ENCODE results near the gene YBEY.
A peak's percentile ranks its signal among the peaks of the same experiment; 100 is the strongest.
"Not testable (repeated sequence)": the region's sequence is repeated elsewhere in the genome, so short reads cannot be mapped to it uniquely, and the experiment has no call there.

Gene YBEY

DNA sequence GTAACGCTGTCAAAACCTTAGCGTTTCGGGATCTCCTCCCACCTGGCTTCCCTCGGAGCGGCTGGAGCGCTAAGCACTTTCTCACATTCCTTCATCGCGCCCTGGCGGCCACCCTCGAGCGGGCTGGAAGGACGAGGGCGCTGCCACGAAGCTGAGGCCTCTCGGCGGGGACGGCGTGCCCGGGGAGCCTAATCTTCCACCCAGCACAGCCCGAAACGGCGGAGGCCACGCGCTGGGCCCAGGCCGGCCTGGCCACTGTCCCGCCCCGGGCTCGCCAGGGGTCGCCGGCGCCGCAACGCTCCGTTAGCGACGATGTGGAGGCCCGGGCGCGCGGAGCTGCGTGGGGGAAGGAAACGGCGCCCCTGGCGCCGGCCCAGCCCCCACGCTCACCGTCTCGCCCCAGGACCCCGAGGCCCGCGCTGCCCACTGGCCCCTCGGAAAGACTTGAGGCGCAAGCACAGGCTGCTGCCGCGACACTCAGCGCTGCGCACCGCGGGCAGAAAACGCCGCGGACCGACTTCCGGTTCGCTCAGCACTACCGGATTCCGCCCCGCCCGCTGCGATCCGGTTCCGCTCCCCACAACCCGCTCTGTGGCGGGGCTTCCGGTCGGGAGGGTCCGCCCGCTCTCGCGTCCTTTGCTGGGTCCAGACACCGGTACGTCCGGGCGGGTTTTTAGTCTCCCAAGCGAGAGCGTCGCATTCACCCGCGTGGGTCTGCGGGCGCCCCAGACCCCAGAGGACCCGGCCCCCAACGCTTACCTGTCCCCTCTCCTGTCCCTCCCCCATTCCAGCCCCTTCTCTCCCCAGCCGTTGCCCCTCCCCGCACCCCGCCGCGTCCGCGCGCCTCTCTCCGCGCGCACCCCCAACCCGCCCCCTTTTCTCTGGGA lies at the start of gene YBEY:
Gene YBEY (plus strand): TSS at position 582 of the 887 bp plus-strand sequence. CDS start 572 bp downstream, outside the sequence.
- peak; percentile 58 for DNase-seq (ENCODE audit: low read depth)

DNA sequence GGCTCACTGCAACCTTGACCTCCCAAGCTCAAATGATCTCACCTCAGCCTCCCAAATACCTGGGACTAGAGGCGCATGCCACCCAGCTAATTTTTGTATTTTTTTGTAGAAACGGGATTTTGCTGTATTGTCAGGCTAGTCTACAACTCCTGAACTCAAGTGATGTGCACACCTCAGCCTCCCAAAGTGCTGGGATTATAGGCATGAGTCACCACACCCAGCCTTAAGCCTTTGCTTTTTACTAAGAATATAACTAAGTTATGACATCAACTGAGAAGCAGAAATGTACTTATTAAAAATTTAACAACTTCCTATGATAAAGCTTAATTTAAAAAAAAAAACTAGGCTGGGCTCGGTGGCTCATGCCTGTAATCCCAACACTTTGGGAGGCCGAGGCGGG lies 48.7 kb upstream of the YBEY start:
- no peak for DNase-seq (ENCODE audit: low read depth)

DNA sequence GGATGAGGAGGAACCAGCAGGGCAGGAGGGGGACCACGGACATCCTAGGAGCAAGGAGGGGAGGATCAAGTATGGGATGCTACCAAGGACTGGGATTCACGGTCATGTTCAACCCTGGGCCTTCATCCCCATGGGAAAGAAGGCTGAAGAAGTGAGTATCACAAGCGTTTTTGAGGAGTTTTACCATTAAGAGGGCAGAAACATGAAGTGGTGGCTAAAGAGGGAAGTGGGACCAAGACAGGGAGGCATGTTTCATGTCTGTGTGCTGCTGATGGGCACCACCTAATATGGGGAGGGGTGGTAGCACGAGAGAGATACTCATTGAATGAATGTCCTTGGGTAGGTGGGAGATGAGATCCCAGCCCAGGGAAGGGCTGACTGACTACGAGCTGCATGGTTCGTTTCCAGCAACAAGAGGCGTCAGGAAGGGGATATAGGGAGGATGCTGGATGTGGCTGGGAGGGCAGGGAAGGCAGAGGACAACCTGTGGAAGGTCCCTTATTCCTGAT lies 46.3 kb upstream of the YBEY start:
- DNase-seq (ENCODE audit: low read depth): no peak

GRCh38 chr21:46241577-46241976 lies 44.6 kb upstream of the YBEY start:
- DNase-seq (ENCODE audit: low read depth): not testable (repeated sequence)

DNA sequence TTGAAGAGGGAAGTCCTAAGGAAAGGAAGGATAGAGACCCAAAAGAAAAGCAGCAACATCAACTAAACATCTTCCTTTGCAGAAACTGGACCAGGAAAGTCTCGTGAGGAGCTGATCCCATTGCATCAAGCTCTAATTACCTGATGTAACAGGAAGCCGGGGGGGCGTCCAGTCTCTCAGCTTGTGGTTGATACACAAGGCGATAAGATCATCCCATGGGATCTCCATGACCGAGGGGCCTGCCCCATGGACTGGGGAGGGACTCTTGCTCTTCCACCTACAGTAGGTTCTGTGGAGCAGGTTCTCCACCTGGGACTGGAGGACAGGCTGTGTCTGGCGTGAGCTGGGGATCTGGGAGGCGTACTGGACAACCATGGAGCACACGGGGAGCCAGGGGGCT lies 42.8 kb upstream of the YBEY start:
- no peak for DNase-seq (ENCODE audit: low read depth)

- no peak for DNase-seq (ENCODE audit: low read depth)
Observed at GRCh38 chr21:46243960-46244361, 42.2 kb upstream of the YBEY start.

- DNase-seq (ENCODE audit: low read depth): no peak
Observed at GRCh38 chr21:46244602-46245001, 41.5 kb upstream of the YBEY start.

DNA sequence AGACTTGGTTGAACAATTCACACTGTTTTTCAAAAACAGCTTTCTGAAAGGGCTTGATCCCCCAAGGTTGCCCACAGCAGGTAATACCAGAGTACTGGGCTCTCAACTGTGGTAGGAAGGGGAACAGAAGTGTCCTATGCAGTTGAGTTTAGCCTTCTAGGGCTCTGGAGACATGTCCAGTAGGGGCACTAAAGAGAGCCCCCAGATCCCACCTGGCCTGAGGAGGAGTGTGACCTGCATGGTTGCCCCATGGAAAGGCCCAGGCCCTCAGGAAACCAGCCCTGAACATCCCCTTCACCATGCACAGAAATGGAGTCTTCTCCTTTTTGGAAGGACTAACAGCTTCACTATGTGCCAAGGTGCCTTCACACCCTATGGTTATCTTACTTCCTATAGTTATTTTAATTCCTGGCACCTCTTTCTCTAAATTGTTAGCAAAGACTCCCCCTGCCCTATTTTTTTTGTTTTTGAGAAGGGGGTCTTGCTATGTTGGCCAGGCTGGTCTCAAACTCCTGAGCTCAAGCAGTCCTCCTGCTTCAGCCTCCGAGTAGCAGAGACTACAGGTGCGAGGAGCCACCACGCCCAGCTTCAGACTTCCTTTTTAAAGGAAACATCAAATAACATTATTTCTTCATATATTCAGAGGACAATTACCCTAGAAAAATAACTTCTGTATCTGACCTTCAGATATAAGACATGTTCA lies 40.8 kb upstream of the YBEY start:
- DNase-seq (ENCODE audit: low read depth): no peak

DNA sequence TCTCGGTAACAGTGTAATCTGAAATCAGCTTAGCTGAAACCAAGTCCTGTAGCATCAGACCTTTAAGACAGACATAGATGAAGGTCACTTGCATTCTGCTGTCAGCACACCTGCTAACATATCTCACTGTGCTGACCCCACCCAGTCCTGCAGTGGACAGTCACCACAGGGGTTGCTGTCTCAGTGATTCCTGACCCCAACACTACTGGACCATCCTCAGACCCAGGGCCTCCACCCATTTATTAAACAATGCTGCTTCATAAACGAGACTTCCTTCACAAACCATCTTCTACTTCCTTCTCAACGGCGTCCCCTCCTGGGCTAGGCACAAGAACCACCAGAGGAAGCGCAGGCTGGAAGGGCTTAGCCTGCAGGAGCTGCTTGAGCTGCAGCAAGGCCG lies 39.8 kb upstream of the YBEY start:
- DNase-seq (ENCODE audit: low read depth): no peak

DNA sequence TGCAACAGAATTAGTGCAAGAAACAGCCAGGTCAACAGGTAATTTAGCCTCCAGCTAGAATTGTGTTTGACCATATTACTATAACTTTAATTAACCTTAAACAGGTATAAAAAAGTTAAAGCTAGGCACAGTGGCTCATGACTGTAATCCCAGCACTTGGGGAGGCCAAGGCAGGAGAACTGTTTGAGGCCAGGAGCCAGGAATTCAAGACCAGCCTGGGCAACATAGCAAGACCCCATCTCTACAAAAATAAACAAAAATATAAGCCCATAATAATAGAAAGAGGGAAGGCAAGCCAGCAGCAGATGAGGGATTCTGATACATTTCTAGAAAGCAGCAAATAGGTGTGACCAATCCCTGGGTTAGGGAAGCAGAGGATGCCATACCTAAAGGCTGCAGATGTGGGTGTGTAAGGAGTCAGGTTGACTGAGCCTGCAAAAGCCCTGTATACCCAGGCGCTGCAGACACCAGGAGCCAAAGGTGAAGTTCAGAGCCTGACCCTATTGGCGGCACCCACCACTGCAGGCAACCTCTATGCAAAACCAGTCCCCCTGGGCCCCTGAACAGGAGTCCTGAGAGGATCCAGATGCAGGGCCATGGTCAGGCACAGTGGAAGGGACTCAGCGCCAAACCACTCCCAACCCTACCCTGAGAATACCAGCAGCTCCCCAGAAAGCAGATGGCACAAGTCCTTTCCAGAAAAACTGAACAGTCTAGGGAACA lies 38.3 kb upstream of the YBEY start:
- DNase-seq (ENCODE audit: low read depth): no peak

- DNase-seq (ENCODE audit: low read depth): no peak
Observed at GRCh38 chr21:46248422-46248782, 37.7 kb upstream of the YBEY start.

- DNase-seq (ENCODE audit: low read depth): no peak
Observed at GRCh38 chr21:46248827-46249226, 37.3 kb upstream of the YBEY start.

DNA sequence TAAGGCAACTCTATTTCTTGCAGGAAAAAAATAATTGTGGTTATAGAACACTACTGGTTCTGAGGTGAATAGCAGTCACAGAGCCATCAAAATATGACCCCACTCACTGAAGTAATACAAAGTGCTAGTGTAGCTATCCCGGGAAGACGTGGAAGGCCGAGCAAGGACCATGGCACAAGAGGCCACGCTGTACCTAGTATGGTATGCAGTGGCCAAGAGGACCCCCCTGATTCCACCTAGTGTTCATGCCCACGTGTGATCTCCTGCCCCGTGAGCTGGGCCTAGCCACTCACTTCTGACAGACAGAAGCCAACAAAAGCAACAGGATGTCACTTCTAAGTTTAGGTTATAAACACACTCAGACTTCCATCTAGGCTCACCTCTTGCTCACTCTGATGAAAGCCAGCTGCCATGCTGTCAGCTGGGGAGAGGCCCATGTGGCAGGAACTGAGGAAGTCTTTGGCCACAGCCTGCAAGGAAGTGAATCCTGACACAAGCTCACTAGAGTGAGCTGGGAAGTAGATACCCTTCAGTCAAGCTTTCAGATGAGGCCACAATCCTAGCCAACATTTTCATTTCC lies 35.9 kb upstream of the YBEY start:
- DNase-seq (ENCODE audit: low read depth): no peak

- no peak for DNase-seq (ENCODE audit: low read depth)
Observed at GRCh38 chr21:46252840-46253239, 33.3 kb upstream of the YBEY start.

DNA sequence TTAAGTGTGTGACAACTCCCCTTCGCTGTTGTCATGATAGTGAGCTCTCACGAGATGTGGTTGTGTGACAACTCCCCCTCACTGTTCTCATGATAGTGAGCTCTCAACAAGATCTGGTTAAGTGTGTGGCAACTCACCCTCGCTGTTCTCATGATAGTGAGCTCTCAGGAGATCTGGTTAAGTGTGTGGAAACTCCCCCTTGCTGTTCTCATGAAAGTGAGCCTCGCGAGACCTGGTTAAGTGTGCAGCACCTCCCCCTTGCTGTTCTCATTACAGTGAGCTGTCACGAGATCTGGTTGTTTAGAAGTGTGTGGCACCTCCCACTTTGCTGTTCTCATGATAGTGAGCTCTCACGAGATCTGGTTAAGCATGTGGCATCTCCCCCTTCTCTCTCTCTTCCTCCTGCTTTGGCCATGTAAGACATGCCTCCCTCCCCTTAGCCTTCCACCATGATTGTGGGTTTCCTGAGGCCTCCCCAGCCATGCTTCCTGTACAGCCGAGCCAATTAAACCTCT lies 32.5 kb upstream of the YBEY start:
- DNase-seq (ENCODE audit: low read depth): no peak

- no peak for DNase-seq (ENCODE audit: low read depth)
Observed at GRCh38 chr21:46254208-46254975, 31.8 kb upstream of the YBEY start.

GRCh38 chr21:46255166-46255565 lies 31.0 kb upstream of the YBEY start:
- DNase-seq (ENCODE audit: low read depth): no peak

- DNase-seq (ENCODE audit: low read depth): no peak
Observed at GRCh38 chr21:46255758-46256337, 30.3 kb upstream of the YBEY start.

DNA sequence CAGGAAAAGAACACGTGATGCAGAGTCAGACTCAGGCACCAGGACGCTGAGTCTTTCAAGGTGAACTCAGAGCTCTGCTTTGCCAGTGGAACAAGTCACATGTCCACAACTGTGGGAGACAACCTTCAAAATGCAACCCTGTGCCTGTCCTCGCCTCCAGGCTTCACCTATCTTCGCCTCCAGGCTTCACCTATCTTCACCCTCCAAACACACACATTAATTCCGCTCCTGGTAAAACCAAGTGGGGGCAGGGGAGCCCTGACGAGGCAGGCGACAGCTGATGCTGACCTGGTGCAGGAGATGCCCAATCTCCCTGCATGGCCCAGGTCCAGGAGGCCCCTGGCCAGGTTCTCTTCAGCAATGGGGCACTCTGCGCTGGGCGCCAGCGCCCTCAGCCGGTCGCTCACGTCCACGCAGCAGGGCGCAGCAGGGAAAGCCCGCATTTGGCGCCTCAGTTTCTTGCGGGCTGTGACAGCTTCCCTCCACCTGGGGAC lies 29.6 kb upstream of the YBEY start:
- no peak for DNase-seq (ENCODE audit: low read depth)

GRCh38 chr21:46264046-46264689 lies 22.0 kb upstream of the YBEY start:
- DNase-seq (ENCODE audit: low read depth): no peak

Measured in stimulated activated CD8-positive, alpha-beta memory T cell treated with anti-CD3 and anti-CD28 coated beads, Interleukin-15, amount 100 ng/mL, for 1 hour (primary cell).